ENCODE results near the gene HCRTR1. TPM values are rescaled to one million over a fixed set of nuclear protein-coding genes. Genes with fewer than 3 reads are reported as not detected.

HCRTR1 gene
- total and polyA plus RNA-seq, 2 donors (not counting 1 experiment from before 2014, with no cell fraction given): 0.22 TPM; not detected in 1

DNA sequence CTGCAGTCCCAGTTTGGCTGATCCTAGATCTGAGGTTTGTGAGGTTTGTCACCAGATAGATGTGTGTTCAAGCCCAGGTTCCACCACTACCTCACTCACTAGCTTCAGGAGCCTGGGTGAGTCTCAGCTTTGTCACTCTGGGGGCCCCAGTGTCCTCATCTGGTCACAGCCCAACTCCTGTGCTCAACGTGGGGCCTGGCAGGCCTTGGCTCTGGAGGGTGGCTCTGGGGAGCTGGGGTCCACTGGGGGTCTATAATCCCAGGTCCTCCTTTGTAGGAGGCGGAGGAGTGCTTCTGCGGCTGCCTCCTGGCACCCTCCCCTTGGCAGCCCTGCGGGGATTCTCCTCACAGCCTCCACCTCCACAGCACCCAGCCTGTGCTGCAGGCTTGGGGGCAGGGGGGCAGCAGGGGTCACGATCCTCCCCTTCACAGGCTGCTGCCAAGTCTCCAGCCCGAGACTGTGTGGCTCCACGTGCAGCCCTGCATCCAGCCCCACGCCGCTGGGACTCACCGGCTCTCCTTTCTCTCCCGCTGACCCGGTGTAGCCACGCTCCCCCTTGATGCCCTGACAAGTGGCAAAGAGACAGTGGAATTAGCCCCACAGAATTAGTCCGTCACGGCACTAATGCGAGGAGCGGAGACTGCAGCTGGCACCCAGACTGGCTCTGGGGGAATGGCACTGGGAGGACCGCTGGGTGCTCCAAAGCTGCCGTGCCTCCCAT is 49.7 kb downstream of the HCRTR1 start:
- Histone ChIP-seq H3K4me2 (replicated peaks; ENCODE audit: low read depth, low read length, poor library complexity, severe bottlenecking) (no peak overlapping the region), H3K9me3 (ENCODE audit: control extremely low read depth in 1 of 3, control insufficient read depth in 2 of 3, insufficient read depth in 1 of 3, low read length in 2 of 3) (no peaks in the 10 kb centered on the region), H3K9ac (ENCODE audit: low read length) (no peak overlapping the region), H3K4me1 (ENCODE audit: control insufficient read depth in 2 of 2, insufficient read depth in 2 of 2, low read length in 2 of 2) (peaks cover 10 to 12% of the 10 kb centered on the region in 2 donors), H3K4me3 (ENCODE audit: control extremely low read depth in 1 of 5, extremely low read depth in 1 of 5, insufficient read depth in 1 of 5, low read depth in 2 of 5, low read length in 4 of 5) (no peak overlapping the region), H3K27ac (ENCODE audit: low read length in 2 of 2) (no peak overlapping the region), H3K36me3 (replicated peaks in 1 of 2; ENCODE audit: control extremely low read depth in 1 of 2, control insufficient read depth in 1 of 2, extremely low read depth in 1 of 2, insufficient read depth in 2 of 2, low read length in 1 of 2) (no peaks in the 10 kb centered on the region), H3K79me2 (ENCODE audit: control insufficient read depth, insufficient read depth, low read length) (no peaks in the 10 kb centered on the region), H4K20me1 (ENCODE audit: control insufficient read depth, insufficient read depth, low read length, poor library complexity, severe bottlenecking) (no peaks in the 10 kb centered on the region), H2AFZ (ENCODE audit: insufficient read depth, low read depth, low read length, poor library complexity, severe bottlenecking) (no peak overlapping the region), H3K27me3 (replicated peaks in 1 of 4; ENCODE audit: control extremely low read depth in 1 of 4, control insufficient read depth in 3 of 4, insufficient read depth in 4 of 4, low read length in 3 of 4) (peaks cover 0 to 28% (median 9%) of the 10 kb centered on the region in 4 experiments)
- ChIA-PET CTCF (interaction anchor here (1.1 to 10.8 kb wide), 2 partner anchors 16 to 123 kb away, joined by 3 to 184 read pairs; no protein-coding TSS in a partner anchor), POLR2A (no interaction called here)
- intact Hi-C loops (cut with micrococcal nuclease): no loop called here
- 92% methylated on average over 19 of the region's 19 CpGs for WGBS (ENCODE audit: insufficient coverage)
- Mint-ChIP-seq H3K27me3 (peaks cover 33% of the 10 kb centered on the region), H3K4me1 (peaks cover 10% of the 10 kb centered on the region), H3K9me3 (ENCODE audit: insufficient read depth) (no peaks in the 10 kb centered on the region), H3K4me3 (no peak overlapping the region), H3K27ac (no peak overlapping the region)
- DNase-seq (no peak), ATAC-seq (ENCODE audit: low read depth) (no peak)
- TF ChIP-seq, protein P1, sequence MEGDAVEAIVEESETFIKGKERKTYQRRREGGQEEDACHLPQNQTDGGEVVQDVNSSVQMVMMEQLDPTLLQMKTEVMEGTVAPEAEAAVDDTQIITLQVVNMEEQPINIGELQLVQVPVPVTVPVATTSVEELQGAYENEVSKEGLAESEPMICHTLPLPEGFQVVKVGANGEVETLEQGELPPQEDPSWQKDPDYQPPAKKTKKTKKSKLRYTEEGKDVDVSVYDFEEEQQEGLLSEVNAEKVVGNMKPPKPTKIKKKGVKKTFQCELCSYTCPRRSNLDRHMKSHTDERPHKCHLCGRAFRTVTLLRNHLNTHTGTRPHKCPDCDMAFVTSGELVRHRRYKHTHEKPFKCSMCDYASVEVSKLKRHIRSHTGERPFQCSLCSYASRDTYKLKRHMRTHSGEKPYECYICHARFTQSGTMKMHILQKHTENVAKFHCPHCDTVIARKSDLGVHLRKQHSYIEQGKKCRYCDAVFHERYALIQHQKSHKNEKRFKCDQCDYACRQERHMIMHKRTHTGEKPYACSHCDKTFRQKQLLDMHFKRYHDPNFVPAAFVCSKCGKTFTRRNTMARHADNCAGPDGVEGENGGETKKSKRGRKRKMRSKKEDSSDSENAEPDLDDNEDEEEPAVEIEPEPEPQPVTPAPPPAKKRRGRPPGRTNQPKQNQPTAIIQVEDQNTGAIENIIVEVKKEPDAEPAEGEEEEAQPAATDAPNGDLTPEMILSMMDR (IDR thresholded peaks at IDR 0.05): no peak
- no peak for TF ChIP-seq EZH2 (IDR thresholded peaks at IDR 0.05; ENCODE audit: borderline replicate concordance, insufficient read depth, low read depth, low read length, poor library complexity, severe bottlenecking)

DNA sequence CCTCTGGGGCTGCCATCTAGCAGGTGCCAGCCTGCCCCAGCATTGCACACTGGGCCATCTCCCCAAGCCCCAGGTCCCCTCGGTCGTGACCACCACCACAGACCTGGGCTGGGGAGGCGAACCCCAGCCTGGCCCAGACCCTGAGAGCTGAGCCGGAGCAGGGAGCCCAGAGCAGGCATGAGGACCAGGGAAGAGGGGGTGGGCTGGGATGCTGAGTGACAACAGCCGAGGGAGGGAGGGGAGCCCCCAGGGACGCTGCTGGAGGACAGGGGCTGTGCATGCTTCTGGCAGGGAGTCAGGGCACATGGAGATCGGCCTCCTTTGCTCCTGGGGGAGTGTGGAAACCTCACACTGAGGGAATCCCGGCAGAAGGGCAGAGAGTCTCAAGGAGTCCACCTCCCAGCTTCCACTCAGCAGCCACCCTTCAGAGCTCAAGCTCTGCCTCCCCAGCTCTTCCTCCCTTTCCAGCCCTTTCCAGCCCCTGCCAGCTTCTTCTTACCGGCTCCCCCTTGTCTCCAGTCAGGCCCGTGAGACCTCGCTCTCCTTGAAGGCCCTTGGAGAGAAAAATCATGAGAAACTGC is 50.9 kb downstream of the HCRTR1 start:
- Mint-ChIP-seq H3K9me3 (ENCODE audit: insufficient read depth) (no peaks in the 10 kb centered on the region), H3K27ac (no peak overlapping the region), H3K4me3 (no peak overlapping the region), H3K4me1 (peaks cover 10% of the 10 kb centered on the region), H3K27me3 (peaks cover 30% of the 10 kb centered on the region)
- POLR2A ChIA-PET: no interaction called here
- Histone ChIP-seq H4K20me1 (ENCODE audit: control insufficient read depth, insufficient read depth, low read length, poor library complexity, severe bottlenecking) (no peaks in the 10 kb centered on the region), H3K4me2 (replicated peaks; ENCODE audit: low read depth, low read length, poor library complexity, severe bottlenecking) (no peak overlapping the region), H3K79me2 (ENCODE audit: control insufficient read depth, insufficient read depth, low read length) (no peaks in the 10 kb centered on the region), H3K4me1 (ENCODE audit: control insufficient read depth in 2 of 2, insufficient read depth in 2 of 2, low read length in 2 of 2) (peaks cover 10 to 12% of the 10 kb centered on the region in 2 donors), H3K4me3 (ENCODE audit: control extremely low read depth in 1 of 5, extremely low read depth in 1 of 5, insufficient read depth in 1 of 5, low read depth in 2 of 5, low read length in 4 of 5) (no peak overlapping the region), H2AFZ (ENCODE audit: insufficient read depth, low read depth, low read length, poor library complexity, severe bottlenecking) (no peak overlapping the region), H3K36me3 (replicated peaks in 1 of 2; ENCODE audit: control extremely low read depth in 1 of 2, control insufficient read depth in 1 of 2, extremely low read depth in 1 of 2, insufficient read depth in 2 of 2, low read length in 1 of 2) (no peaks in the 10 kb centered on the region), H3K27ac (ENCODE audit: low read length in 2 of 2) (no peak overlapping the region), H3K9me3 (ENCODE audit: control extremely low read depth in 1 of 3, control insufficient read depth in 2 of 3, insufficient read depth in 1 of 3, low read length in 2 of 3) (no peaks in the 10 kb centered on the region), H3K27me3 (replicated peaks in 1 of 4; ENCODE audit: control extremely low read depth in 1 of 4, control insufficient read depth in 3 of 4, insufficient read depth in 4 of 4, low read length in 3 of 4) (peaks cover 0 to 25% (median 9%) of the 10 kb centered on the region in 4 experiments), H3K9ac (ENCODE audit: low read length) (no peak overlapping the region)
- intact Hi-C loops (cut with micrococcal nuclease): no loop called here
- ATAC-seq (ENCODE audit: low read depth): no peak
- CTCF ChIA-PET: interaction anchor here (10.8 kb wide), 1 partner anchor 122 kb away, joined by 184 read pairs; no protein-coding TSS in a partner anchor
- DNase-seq: no peak
- WGBS (ENCODE audit: insufficient coverage): 96% methylated on average over 6 of the region's 11 CpGs
- TF ChIP-seq, protein P1 (IDR thresholded peaks at IDR 0.05): no peak
- TF ChIP-seq EZH2 (IDR thresholded peaks at IDR 0.05; ENCODE audit: borderline replicate concordance, insufficient read depth, low read depth, low read length, poor library complexity, severe bottlenecking): no peak

Measured in B cell (primary cell).